NB4 (cell line): ENCODE data around the gene PCDH20.
A peak's percentile ranks its signal among the peaks of the same experiment; 100 is the strongest.

Experiments
- DNase-seq: peaks from one replicate; pipeline ENCODE4 v3.0.0; 2010; ENCODE audit warnings: low read depth
- H3K4me3 ChIP-seq: one replicate; pipeline ENCODE4 v1.5.1; 2011; ENCODE audit warnings: mild to moderate bottlenecking, low read depth, low read length, moderate library complexity
- MYC ChIP-seq: IDR thresholded peaks from 2 replicates; pipeline ENCODE4 v1.6.1; 2011; ENCODE audit warnings: low read depth, low read length
- POLR2A ChIP-seq: IDR thresholded peaks from 2 replicates; pipeline ENCODE4 v1.6.1; 2011; ENCODE audit warnings: mild to moderate bottlenecking; ENCODE audit not compliant: insufficient read length; ENCODE audit errors: extremely low read depth
- TF ChIP-seq, protein P1 (sequence below): IDR thresholded peaks from one replicate; pipeline ENCODE4 v1.5.1; 2012; ENCODE audit warnings: low read depth, low read length
- TF ChIP-seq, protein P2 (sequence below): IDR thresholded peaks from 2 replicates; pipeline ENCODE4 v1.6.1; 2011; ENCODE audit warnings: low read depth, low read length

Gene PCDH20

DNA sequence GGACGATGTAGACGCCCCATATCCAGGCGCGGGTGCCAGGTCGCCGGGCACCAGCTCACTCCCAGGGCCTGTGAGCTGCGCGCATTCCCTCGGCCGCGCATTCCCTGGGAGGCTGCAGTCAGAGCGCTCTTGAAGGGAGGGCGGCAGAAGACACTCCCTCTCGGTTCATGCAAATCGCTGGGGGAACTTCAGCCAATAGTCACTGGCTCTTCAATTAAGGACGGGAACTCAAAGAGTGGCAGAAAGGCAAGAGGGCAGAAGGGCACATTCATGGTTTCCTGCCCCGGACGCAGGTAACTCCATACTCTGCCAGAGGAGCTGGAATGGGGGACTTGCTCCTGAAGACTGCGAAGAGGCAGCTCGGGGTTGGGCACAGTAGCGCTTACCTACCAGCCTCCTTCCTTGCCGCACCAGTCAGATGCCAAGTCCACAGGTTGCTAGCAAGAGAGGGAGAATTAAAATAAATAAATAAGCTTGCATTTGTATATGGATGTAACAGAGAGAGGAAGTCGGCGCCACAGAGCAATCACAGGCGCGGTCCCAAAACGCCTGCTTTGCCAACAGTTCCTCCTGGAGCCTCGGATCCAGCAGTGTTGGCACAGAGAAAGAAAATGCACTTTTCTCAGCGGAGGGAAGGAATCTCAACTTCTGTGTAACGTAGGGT lies 459 bp downstream of the PCDH20 start:
- no peak overlapping the region for H3K4me3 ChIP-seq
- TF ChIP-seq MYC: no peak
- TF ChIP-seq, protein P1, sequence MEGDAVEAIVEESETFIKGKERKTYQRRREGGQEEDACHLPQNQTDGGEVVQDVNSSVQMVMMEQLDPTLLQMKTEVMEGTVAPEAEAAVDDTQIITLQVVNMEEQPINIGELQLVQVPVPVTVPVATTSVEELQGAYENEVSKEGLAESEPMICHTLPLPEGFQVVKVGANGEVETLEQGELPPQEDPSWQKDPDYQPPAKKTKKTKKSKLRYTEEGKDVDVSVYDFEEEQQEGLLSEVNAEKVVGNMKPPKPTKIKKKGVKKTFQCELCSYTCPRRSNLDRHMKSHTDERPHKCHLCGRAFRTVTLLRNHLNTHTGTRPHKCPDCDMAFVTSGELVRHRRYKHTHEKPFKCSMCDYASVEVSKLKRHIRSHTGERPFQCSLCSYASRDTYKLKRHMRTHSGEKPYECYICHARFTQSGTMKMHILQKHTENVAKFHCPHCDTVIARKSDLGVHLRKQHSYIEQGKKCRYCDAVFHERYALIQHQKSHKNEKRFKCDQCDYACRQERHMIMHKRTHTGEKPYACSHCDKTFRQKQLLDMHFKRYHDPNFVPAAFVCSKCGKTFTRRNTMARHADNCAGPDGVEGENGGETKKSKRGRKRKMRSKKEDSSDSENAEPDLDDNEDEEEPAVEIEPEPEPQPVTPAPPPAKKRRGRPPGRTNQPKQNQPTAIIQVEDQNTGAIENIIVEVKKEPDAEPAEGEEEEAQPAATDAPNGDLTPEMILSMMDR: no peak
- TF ChIP-seq, protein P2, sequence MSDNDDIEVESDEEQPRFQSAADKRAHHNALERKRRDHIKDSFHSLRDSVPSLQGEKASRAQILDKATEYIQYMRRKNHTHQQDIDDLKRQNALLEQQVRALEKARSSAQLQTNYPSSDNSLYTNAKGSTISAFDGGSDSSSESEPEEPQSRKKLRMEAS: no peak
- no peak for TF ChIP-seq POLR2A
- DNase-seq: no peak

DNA sequence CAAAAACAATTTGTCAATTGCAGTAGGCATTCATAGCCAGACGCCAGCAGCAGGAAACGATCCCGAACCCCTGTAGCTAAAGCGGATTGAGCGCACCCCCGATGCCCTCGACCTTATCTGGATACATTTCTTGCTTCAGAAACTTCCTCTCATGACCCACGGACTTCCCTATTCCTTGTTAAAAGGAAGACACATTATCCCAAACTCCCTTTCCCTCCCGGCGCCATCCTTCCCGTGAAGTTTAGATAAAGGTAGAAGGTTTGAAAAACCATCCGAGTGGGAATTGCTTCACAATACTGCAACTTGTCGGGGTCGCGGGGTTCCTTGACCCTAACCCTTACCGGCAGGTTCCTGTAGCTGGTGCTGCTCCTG lies 977 bp downstream of the PCDH20 start:
- TF ChIP-seq MYC (no peak), POLR2A (no peak)
- TF ChIP-seq, protein P1: no peak
- TF ChIP-seq, protein P2: no peak

DNA sequence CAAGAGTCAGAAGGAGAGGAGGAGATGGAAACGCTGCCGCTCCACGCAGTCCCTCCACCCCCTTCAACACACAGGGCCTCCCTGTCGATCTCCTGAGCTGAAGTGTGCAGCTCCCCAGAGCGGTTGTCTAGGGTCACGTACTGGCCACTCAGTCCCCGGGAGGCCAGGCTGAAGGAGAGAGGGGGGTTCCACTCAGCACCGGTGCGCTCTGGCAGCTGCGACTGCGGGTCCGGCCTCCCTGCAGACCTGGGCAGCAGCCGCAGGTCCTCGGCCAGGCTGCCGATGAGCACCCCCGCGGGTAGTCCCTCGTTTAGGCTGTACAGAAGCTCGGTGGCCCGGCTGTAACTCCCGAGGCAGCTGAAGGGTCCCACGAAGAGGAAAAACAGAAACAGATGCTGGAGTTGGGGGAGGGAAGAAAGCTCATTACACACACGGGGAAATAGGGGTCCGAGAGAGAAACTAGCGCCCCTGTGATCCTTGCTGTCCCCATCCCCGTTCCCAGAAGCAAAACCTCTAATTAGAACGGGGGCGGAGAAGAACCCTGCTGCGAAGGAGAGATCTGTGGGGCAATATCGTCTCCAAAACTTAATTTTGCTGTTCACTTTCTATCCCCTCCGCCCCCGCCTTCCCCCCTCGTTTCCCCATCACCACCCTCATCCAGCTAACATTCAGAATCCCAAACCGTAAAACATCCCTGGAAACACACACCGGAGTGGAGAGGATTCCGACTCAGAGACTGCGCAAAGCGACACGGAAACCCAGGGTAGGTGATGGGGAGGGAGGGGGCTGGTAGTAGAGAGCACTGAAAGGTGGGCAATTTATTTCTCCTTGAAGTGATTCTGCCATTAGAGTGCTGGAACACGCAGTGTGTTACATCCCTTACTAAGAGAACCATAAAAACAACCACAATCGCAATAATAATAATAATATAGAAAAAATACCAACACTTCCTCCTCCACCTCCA lies 1.8 kb downstream of the PCDH20 start:
- no peak overlapping the region for H3K4me3 ChIP-seq
- no peak for DNase-seq
- TF ChIP-seq, protein P2: no peak
- TF ChIP-seq MYC (no peak), POLR2A (no peak)
- TF ChIP-seq, protein P1: no peak

More for the DNA sequence above, 977 bp downstream of the PCDH20 start:
- H3K4me3 ChIP-seq: no peak overlapping the region
- DNase-seq: no peak

DNA sequence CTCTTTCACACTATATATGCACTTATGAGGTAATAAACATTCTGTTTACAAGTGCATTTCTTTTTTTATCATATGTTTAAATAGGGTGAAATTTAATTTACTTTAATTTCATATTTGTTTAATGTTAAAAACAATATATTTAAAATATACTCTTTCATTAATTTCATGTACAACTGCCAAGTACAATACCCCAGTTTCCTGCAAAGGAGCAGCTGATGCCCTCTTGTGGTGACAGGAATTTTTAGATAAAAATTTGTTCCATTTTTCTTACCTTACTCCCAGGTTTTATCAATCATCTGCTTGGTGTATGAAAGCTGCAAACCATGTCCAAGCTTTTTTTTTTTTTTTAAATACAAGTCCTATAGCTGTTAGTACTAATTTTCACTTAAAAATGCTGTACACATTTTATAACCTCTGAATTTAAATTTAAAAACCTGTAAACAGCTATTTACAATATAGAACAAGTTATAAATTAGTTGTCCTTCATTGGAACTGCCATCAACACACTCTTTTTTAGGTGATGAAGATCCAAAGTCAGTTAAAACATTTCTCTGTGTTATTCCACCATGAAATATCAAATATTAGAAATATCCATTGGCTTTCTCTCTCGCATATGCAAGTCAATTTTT lies 4.9 kb downstream of the PCDH20 start:
- H3K4me3 ChIP-seq: no peak overlapping the region
- TF ChIP-seq, protein P1: peak; percentile 43
- TF ChIP-seq MYC: no peak
- TF ChIP-seq, protein P2: no peak
- peak; percentile 26 for DNase-seq

DNA sequence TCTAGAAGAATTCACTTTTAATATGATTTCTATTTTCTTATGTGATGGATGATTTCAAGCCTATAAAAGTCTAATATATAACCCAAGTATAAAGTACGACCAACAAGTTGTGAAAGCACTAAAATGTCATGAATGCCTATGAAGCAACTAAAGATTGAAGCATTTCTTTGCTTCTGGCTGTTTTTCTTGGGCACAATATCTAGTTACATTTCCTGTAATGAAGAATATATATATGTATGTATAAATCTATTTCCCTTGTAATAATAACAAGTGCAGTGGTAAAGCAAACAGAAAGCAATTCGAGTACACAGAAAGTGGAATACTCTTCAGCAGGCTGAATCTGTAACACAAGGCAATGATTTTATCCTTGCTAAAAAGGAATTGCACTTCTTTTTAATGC lies 5.4 kb downstream of the PCDH20 start:
- no peak overlapping the region for H3K4me3 ChIP-seq
- TF ChIP-seq MYC: no peak
- TF ChIP-seq POLR2A: no peak
- TF ChIP-seq, protein P1: no peak
- TF ChIP-seq, protein P2: no peak
- DNase-seq: no peak
